Natural killer cell (primary cell): ENCODE results near the gene PRDM11. TPM values are rescaled to one million over a fixed set of nuclear protein-coding genes. Genes with fewer than 3 reads are reported as not detected.

Experiments
- ATAC-seq, 3 donors: fragments of 150-1000 bp in 2 of 3; fragments of 200-7000 bp in 1 of 3; cut with Tn5 transposase; 1 replicate in 1 of 3; 2 replicates in 2 of 3; pipeline ENCODE4 v1.10.0; 2021; ENCODE audit warnings: mild to moderate bottlenecking in 2 of 3, moderate library complexity in 2 of 3
- DNase-seq, 2 donors: peaks; one replicate each; pipeline versions ENCODE4 v3.0.0 to v3.0.0-alpha.2; 2013 to 2021; ENCODE audit warnings: mixed read lengths in 1 of 2
- H3K27ac ChIP-seq: one replicate; pipeline ENCODE4 v1.5.1; 2013; ENCODE audit warnings: mild to moderate bottlenecking, low read length
- H3K27me3 ChIP-seq: one replicate; pipeline ENCODE4 v1.6.1; 2013; ENCODE audit warnings: low read length; ENCODE audit not compliant: control insufficient read depth, insufficient read depth
- H3K36me3 ChIP-seq: one replicate; pipeline ENCODE4 v1.6.1; 2013; ENCODE audit warnings: low read length; ENCODE audit not compliant: control insufficient read depth, insufficient read depth
- H3K4me1 ChIP-seq: one replicate; pipeline ENCODE4 v1.6.1; 2013; ENCODE audit warnings: low read length; ENCODE audit not compliant: control insufficient read depth, insufficient read depth
- H3K4me3 ChIP-seq: one replicate; pipeline ENCODE4 v1.5.1; 2013; ENCODE audit warnings: low read length
- H3K9me3 ChIP-seq: one replicate; pipeline ENCODE4 v1.6.1; 2013; ENCODE audit warnings: low read length; ENCODE audit not compliant: control insufficient read depth, insufficient read depth
- H3K27ac Mint-ChIP-seq, 2 donors: one replicate each; pipeline ENCODE4 v1.8.0; 2022; ENCODE audit warnings: mild to moderate bottlenecking in 2 of 2, mixed read lengths in 2 of 2, moderate library complexity in 1 of 2
- H3K27me3 Mint-ChIP-seq, 2 donors: one replicate each; pipeline ENCODE4 v1.8.0; 2022; ENCODE audit warnings: low read depth in 2 of 2, mixed read lengths in 2 of 2
- H3K36me3 Mint-ChIP-seq: one replicate; pipeline ENCODE4 v1.8.0; 2022; ENCODE audit warnings: mixed read lengths
- H3K4me1 Mint-ChIP-seq, 2 donors: one replicate each; pipeline ENCODE4 v1.8.0; 2022; ENCODE audit warnings: mixed read lengths in 2 of 2
- H3K4me3 Mint-ChIP-seq: one replicate; pipeline ENCODE4 v1.8.0; 2022; ENCODE audit warnings: mild to moderate bottlenecking, moderate library complexity, mixed read lengths
- H3K9me3 Mint-ChIP-seq, 2 donors: one replicate each; pipeline ENCODE4 v1.8.0; 2022; ENCODE audit warnings: mixed read lengths in 2 of 2
- WGBS: methylation state at CpG from one replicate; pipeline ENCODE4 v1.1.7; 2013; ENCODE audit warnings: missing lambda C conversion rate; ENCODE audit not compliant: insufficient coverage; 5-methylcytosine and 5-hydroxymethylcytosine counted together
- intact Hi-C: fragments of 100-400 bp; cut with micrococcal nuclease; formaldehyde crosslinking; loops from one replicate; pipeline ENCODE4 v1.14.2; 2022
- total RNA-seq, 4 donors: library from RNA; stranded (reverse); fragments of 120-200 nt in 1 of 4; gene quantifications; one replicate each; pipeline versions ENCODE4 v1.2.3 to v1.2.4, GENCODE V29; 2013 to 2022
- TF ChIP-seq, protein P1 (sequence below): fragments of 200-600 bp; IDR thresholded peaks from one replicate; pipeline ENCODE4 v1.8.0; 2022; ENCODE audit warnings: antibody characterized with exemption

PRDM11 gene
- total RNA-seq, 3 donors from 2014 or later (not counting 1 experiment from before 2014, with no cell fraction given) = 10.3 to 14.7 (median 13.7) TPM

DNA sequence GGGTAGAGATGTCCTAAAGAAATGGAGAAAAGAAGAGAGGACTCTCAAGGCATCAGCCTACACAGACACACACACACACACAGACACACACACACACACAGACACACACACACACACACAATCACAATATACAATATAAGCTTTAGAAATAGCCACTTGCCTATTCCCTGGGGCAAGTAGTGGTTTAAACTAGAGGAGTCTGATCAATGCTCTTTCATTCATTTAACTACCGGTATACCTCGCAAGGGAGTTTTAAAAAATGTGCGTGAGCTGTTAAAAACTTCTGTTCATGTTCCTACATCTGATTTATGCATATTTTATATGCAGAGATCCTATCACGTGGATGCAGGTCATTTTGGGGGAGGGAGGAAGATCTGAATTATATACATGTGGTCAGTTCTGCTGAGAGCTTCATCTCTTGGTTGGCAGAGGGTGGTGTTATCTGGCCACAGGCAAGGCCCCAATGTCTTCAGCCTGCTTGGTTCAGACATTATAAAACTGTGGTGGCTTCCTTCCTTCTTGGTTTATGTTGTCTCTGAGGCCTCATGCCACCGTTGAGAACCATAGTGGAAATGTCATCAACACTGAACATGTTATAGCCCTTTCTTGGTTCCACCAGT is 83.1 kb downstream of the PRDM11 start:
- intact Hi-C loops = no loop called here
- ATAC-seq (no peak), DNase-seq (no peak)
- Histone ChIP-seq H3K4me3 (no peak overlapping the region), H3K9me3 (no peaks in the 10 kb centered on the region), H3K27ac (no peak overlapping the region), H3K36me3 (peaks cover 17% of the 10 kb centered on the region), H3K27me3 (no peaks in the 10 kb centered on the region), H3K4me1 (peaks cover 4% of the 10 kb centered on the region)
- H3K36me3 Mint-ChIP-seq = no peaks in the 10 kb centered on the region
- H3K27me3 Mint-ChIP-seq = no peaks in the 10 kb centered on the region
- H3K4me1 Mint-ChIP-seq = no peaks in the 10 kb centered on the region
- TF ChIP-seq, protein P1, sequence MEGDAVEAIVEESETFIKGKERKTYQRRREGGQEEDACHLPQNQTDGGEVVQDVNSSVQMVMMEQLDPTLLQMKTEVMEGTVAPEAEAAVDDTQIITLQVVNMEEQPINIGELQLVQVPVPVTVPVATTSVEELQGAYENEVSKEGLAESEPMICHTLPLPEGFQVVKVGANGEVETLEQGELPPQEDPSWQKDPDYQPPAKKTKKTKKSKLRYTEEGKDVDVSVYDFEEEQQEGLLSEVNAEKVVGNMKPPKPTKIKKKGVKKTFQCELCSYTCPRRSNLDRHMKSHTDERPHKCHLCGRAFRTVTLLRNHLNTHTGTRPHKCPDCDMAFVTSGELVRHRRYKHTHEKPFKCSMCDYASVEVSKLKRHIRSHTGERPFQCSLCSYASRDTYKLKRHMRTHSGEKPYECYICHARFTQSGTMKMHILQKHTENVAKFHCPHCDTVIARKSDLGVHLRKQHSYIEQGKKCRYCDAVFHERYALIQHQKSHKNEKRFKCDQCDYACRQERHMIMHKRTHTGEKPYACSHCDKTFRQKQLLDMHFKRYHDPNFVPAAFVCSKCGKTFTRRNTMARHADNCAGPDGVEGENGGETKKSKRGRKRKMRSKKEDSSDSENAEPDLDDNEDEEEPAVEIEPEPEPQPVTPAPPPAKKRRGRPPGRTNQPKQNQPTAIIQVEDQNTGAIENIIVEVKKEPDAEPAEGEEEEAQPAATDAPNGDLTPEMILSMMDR = no peak
- no peak overlapping the region for H3K27ac Mint-ChIP-seq
- WGBS = 67% methylated on average over 5 of the region's 5 CpGs
- no peak overlapping the region for H3K4me3 Mint-ChIP-seq
- no peaks in the 10 kb centered on the region for H3K9me3 Mint-ChIP-seq

DNA sequence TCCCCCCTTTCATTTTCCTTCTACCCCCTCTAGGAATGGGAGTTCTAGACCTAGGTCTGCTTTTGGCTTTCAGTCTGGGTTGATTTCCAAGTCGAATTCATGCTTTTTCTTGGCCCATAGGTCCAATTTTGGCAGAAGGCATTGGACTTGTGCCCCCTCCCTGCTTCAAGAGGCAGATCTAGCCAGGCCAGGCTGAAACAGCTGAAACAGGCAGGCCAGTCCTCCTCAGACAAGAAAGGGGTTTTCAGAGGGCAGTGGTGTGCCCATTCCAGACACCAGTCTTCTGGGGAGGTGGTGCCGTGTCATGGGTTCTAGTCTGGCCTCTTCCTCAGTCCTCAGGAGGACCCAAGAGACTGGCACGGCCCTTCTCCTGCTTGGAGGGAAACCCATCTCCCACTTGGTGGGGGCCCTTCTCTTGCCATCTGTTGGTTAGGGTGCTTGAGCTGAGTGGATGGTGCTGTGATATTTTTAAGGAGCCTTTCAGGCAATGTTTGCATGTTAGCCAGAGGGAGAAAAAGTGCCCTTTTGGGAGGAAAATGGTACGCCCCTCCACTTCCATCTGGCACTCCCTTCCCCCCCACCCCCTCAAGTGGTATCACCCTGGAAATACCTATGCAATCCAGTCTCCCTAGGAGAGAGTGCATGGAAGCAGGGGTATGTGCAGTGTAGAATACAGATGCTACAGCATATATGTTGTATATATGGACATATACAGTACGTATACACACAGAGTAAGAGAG is 86.1 kb downstream of the PRDM11 start:
- Histone ChIP-seq H3K4me3 (no peak overlapping the region), H3K27me3 (no peaks in the 10 kb centered on the region), H3K4me1 (peaks cover 4% of the 10 kb centered on the region), H3K27ac (no peak overlapping the region), H3K36me3 (peaks cover 4% of the 10 kb centered on the region), H3K9me3 (no peaks in the 10 kb centered on the region)
- H3K36me3 Mint-ChIP-seq = no peaks in the 10 kb centered on the region
- H3K4me1 Mint-ChIP-seq = no peaks in the 10 kb centered on the region
- H3K9me3 Mint-ChIP-seq = no peaks in the 10 kb centered on the region
- TF ChIP-seq, protein P1 = no peak
- intact Hi-C loops = no loop called here
- H3K4me3 Mint-ChIP-seq = no peak overlapping the region
- H3K27ac Mint-ChIP-seq = no peak overlapping the region
- ATAC-seq (no peak), DNase-seq (no peak)
- H3K27me3 Mint-ChIP-seq = peaks cover 8% of the 10 kb centered on the region in 2 donors
- 87% methylated on average over 3 of the region's 5 CpGs for WGBS

DNA sequence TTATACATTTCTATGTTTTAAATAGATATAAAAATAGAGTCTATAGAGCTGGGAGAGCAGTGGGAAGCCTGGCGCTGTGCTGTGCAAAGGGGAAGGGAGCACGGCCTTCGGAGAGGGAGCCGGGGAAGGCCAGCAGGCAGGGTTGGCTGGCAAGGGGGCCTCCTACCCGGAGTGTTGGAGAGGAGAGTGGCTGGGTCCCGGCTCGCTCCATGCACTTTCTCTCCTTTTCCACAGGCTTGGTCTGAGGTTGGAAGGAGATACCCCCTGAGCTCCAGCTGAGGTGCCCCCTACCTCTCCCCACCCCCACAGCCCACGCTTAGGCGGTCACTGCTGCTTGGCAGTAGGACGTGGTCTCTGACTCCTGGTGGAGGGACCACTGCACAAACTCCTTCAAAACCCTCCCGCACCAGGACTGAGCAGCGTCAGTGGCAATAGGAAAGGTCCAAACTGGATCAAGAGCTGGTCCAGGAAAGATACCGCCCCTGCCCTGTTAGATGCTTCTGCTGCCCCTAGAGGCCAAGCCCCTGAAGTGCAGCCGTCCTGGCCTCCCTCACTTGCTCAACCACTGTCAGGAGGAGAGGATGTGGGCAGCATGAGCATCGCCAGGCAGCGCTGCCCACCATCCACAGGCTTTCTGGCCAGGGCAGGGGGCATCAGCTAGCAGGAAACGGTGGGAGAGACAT is 86.8 kb downstream of the PRDM11 start:
- WGBS = 63% methylated on average over 16 of the region's 17 CpGs
- no peaks in the 10 kb centered on the region for H3K27me3 ChIP-seq
- Mint-ChIP-seq H3K9me3 (no peaks in the 10 kb centered on the region), H3K4me3 (no peak overlapping the region), H3K36me3 (no peaks in the 10 kb centered on the region), H3K4me1 (no peaks in the 10 kb centered on the region), H3K27me3 (peaks cover 9% of the 10 kb centered on the region in 2 donors), H3K27ac (no peak overlapping the region)
- TF ChIP-seq, protein P1 = peak; percentile 80
- DNase-seq = peak; percentile 51 to 67
- ATAC-seq = peak; percentile 82 to 94 (median 88)
- intact Hi-C loops = no loop called here
- no peak overlapping the region for H3K27ac ChIP-seq
- peaks cover 4% of the 10 kb centered on the region for H3K4me1 ChIP-seq
- H3K36me3 ChIP-seq = no peaks in the 10 kb centered on the region
- H3K4me3 ChIP-seq = no peak overlapping the region
- no peaks in the 10 kb centered on the region for H3K9me3 ChIP-seq
